ENCODE measurements around the gene COL5A3.

Gene COL5A3

DNA sequence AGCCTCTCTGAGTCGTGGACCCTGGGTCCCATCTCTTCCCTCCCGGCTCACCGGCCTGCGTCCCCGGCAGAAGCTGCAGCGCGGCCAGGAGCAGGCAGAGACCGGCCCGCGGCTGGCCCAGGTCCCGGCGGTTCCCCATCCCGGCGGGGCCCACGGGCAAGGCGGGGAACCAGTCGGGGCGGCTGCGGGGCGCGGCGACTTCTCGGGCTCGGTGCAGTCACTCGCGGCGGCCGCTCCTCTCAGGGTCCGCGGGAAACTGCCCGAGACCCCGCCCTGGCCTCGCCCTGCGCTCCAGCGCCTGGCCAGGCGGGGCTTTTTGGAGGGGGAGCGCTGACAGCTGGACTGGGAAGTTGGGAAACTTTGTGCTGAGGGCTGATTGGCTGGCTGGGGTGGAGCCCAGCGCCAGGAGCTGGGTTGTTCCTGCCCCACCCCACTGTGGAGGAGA lies at the start of gene COL5A3:
COL5A3 (minus strand) TSS at position 258 of the 445 bp plus-strand sequence; CDS start at position 139, 119 bp downstream.
- TF ChIP-seq ZFP3 (CRISPR knock-in tag; IDR thresholded peaks at IDR 0.05) (no peak), ESRRG (CRISPR knock-in tag; IDR thresholded peaks at IDR 0.05) (no peak), SNAI2 (CRISPR knock-in tag; IDR thresholded peaks at IDR 0.05) (no peak), TOX (CRISPR knock-in tag; IDR thresholded peaks at IDR 0.05; ENCODE audit: borderline replicate concordance) (no peak), BACH2 (CRISPR knock-in tag; IDR thresholded peaks at IDR 0.05; ENCODE audit: borderline replicate concordance) (no peak), PATZ1 (CRISPR knock-in tag; IDR thresholded peaks at IDR 0.05; ENCODE audit: borderline replicate concordance) (no peak), ZNF565 (CRISPR knock-in tag; conservative IDR thresholded peaks at IDR 0.05; ENCODE audit: low read depth) (no peak), RARB (CRISPR knock-in tag; IDR thresholded peaks at IDR 0.05) (no peak), ZC3H10 (CRISPR knock-in tag; IDR thresholded peaks at IDR 0.05) (no peak), ISL1 (CRISPR knock-in tag; IDR thresholded peaks at IDR 0.05) (no peak), PPARA (CRISPR knock-in tag; IDR thresholded peaks at IDR 0.05; ENCODE audit: borderline replicate concordance) (no peak), TCF4 (CRISPR knock-in tag; IDR thresholded peaks at IDR 0.05; ENCODE audit: borderline replicate concordance) (no peak), GLIS3 (CRISPR knock-in tag; IDR thresholded peaks at IDR 0.05) (no peak), OSR1 (CRISPR knock-in tag; IDR thresholded peaks at IDR 0.05) (no peak), ZNF70 (CRISPR knock-in tag; IDR thresholded peaks at IDR 0.05) (no peak), ZNF8 (CRISPR knock-in tag; IDR thresholded peaks at IDR 0.05) (no peak), CSDC2 (CRISPR knock-in tag; IDR thresholded peaks at IDR 0.05) (no peak), ARNTL (CRISPR knock-in tag; IDR thresholded peaks at IDR 0.05; ENCODE audit: borderline replicate concordance, low read depth) (no peak)
- TF ChIP-seq, protein P1, sequence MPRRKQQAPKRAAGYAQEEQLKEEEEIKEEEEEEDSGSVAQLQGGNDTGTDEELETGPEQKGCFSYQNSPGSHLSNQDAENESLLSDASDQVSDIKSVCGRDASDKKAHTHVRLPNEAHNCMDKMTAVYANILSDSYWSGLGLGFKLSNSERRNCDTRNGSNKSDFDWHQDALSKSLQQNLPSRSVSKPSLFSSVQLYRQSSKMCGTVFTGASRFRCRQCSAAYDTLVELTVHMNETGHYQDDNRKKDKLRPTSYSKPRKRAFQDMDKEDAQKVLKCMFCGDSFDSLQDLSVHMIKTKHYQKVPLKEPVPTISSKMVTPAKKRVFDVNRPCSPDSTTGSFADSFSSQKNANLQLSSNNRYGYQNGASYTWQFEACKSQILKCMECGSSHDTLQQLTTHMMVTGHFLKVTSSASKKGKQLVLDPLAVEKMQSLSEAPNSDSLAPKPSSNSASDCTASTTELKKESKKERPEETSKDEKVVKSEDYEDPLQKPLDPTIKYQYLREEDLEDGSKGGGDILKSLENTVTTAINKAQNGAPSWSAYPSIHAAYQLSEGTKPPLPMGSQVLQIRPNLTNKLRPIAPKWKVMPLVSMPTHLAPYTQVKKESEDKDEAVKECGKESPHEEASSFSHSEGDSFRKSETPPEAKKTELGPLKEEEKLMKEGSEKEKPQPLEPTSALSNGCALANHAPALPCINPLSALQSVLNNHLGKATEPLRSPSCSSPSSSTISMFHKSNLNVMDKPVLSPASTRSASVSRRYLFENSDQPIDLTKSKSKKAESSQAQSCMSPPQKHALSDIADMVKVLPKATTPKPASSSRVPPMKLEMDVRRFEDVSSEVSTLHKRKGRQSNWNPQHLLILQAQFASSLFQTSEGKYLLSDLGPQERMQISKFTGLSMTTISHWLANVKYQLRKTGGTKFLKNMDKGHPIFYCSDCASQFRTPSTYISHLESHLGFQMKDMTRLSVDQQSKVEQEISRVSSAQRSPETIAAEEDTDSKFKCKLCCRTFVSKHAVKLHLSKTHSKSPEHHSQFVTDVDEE (CRISPR knock-in tag; IDR thresholded peaks at IDR 0.05), result no peak
- TF ChIP-seq, protein P2, sequence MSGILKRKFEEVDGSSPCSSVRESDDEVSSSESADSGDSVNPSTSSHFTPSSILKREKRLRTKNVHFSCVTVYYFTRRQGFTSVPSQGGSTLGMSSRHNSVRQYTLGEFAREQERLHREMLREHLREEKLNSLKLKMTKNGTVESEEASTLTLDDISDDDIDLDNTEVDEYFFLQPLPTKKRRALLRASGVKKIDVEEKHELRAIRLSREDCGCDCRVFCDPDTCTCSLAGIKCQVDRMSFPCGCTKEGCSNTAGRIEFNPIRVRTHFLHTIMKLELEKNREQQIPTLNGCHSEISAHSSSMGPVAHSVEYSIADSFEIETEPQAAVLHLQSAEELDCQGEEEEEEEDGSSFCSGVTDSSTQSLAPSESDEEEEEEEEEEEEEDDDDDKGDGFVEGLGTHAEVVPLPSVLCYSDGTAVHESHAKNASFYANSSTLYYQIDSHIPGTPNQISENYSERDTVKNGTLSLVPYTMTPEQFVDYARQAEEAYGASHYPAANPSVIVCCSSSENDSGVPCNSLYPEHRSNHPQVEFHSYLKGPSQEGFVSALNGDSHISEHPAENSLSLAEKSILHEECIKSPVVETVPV (CRISPR knock-in tag; IDR thresholded peaks at IDR 0.05), result no peak
- no peak for ATAC-seq

GRCh38 chr19:10052602-10053360 lies 42.5 kb upstream of the COL5A3 start:
- no peak for ATAC-seq

More at GRCh38 chr19:10052602-10053360, 42.5 kb upstream of the COL5A3 start:
- TF ChIP-seq PPARA (CRISPR knock-in tag; IDR thresholded peaks at IDR 0.05; ENCODE audit: borderline replicate concordance) (no peak), OSR1 (CRISPR knock-in tag; IDR thresholded peaks at IDR 0.05) (no peak), SNAI2 (CRISPR knock-in tag; IDR thresholded peaks at IDR 0.05) (no peak), POU6F1 (CRISPR knock-in tag; IDR thresholded peaks at IDR 0.05; ENCODE audit: borderline replicate concordance, low read depth) (no peak), CSDC2 (CRISPR knock-in tag; IDR thresholded peaks at IDR 0.05) (no peak), PATZ1 (CRISPR knock-in tag; IDR thresholded peaks at IDR 0.05; ENCODE audit: borderline replicate concordance) (no peak), BACH2 (CRISPR knock-in tag; IDR thresholded peaks at IDR 0.05; ENCODE audit: borderline replicate concordance) (no peak), ZNF70 (CRISPR knock-in tag; IDR thresholded peaks at IDR 0.05) (no peak), GLIS3 (CRISPR knock-in tag; IDR thresholded peaks at IDR 0.05) (no peak), ZFP3 (CRISPR knock-in tag; IDR thresholded peaks at IDR 0.05) (no peak), TCF4 (CRISPR knock-in tag; IDR thresholded peaks at IDR 0.05; ENCODE audit: borderline replicate concordance) (no peak), ZC3H10 (CRISPR knock-in tag; IDR thresholded peaks at IDR 0.05) (no peak), ZNF8 (CRISPR knock-in tag; IDR thresholded peaks at IDR 0.05) (no peak), RARB (CRISPR knock-in tag; IDR thresholded peaks at IDR 0.05) (no peak), ARNTL (CRISPR knock-in tag; IDR thresholded peaks at IDR 0.05; ENCODE audit: borderline replicate concordance, low read depth) (no peak)
- TF ChIP-seq, protein P2 (CRISPR knock-in tag; IDR thresholded peaks at IDR 0.05), result no peak

Measured in SK-N-SH treated with all-trans-retinoic acid at 6 μM for 48 hours (cell line).